Kidney glomerular epithelial cell (primary cell): ENCODE measurements around the gene TNFRSF6B.

Experiments
- DNase-seq: peaks from one replicate; lab custom pipeline; 2025; lab: John Stamatoyannopoulos, UW

Gene TNFRSF6B

DNA sequence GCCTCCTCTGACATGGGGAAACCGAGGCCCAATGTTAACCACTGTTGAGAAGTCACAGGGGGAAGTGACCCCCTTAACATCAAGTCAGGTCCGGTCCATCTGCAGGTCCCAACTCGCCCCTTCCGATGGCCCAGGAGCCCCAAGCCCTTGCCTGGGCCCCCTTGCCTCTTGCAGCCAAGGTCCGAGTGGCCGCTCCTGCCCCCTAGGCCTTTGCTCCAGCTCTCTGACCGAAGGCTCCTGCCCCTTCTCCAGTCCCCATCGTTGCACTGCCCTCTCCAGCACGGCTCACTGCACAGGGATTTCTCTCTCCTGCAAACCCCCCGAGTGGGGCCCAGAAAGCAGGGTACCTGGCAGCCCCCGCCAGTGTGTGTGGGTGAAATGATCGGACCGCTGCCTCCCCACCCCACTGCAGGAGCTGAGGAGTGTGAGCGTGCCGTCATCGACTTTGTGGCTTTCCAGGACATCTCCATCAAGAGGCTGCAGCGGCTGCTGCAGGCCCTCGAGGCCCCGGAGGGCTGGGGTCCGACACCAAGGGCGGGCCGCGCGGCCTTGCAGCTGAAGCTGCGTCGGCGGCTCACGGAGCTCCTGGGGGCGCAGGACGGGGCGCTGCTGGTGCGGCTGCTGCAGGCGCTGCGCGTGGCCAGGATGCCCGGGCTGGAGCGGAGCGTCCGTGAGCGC, 1.6 kb downstream of the TNFRSF6B start:
- DNase-seq = no peak

DNA sequence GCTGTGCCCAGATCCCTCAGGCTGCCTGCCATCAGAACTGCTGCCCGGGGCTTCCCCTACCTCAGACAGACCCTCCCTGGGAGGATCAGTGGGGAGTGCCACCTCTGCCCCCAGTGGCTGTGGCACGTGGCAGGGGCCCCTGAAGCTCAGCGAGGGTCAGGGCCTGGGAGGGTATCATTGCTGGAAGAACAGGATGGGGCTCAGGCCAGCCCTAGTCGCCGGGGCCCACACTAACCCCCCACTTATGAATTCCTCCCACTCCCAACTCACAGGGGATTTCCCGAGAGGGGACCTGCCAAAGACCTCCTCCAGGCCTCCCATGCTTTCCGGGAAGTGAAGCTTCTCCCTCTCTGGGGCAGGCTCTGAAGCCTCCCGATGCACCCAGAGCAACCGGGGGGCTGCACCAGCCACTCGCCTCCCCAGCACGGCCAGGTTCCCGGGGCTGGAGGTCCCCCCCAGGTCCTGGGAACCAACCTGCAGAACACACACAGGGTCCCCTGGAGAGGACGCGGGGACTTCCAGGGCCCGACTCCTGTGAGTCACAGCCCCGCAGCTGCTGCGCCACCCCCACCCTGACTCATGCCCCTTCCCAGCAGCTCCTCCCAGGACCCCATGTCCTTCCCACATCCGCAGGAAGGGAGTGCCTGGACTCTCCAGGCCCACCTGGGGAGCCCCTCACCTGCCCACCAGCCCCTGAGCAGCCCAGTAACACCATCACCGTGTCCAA, 2.5 kb downstream of the TNFRSF6B start:
- peak; percentile 92 for DNase-seq

DNA sequence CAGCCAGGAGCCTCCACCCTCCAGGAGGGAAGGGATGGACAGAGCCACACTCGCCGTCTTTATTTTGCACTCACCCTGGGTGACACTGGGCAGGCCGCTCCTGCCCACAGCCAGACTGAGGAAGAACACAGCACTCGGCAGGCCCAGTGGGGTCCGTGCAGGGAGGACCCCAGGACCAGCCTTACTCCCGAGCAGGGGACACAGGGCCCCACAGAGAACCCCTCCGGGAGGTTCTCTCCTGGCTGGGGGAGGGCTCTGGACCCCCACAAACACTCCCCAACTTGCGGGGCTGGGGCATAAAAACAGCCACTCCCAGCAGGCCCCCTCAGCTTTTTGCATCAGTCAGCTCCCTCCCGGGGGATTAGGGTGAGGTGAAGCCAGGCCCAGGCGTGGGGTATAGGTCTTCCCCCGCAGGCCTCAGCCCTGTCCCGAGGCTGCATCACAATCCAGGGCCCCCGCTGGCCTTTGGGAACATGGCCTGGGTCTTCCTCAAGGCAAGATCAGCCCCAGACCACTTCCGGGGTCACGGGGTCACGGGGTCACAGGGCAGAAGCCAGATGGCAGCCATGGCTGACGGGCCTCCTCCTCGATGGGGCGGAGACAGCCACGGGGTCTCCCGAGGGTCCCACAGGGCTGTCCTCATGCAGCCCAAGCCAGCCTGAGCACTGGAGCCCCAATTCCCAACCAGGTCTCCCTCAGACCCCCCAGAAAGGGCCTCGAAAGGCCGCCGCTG, 3.2 kb downstream of the TNFRSF6B start:
- DNase-seq = no peak

GRCh38 chr20:63700199-63701050, 4.0 kb downstream of the TNFRSF6B start:
- no peak for DNase-seq

DNA sequence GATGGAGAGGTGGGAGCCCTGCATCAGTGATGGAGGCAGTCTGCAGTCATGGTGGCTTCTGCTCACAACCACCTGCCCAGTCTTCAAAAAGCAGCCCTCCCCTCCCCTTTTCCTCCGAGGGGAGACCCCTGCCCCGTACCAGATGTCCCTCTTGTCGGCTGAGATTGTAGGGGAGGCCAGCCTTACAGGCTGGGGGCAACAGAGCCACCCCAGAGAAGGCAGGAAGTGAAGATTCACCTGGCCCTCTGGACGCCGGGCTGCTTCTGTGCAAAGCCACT, 4.5 kb downstream of the TNFRSF6B start:
- no peak for DNase-seq

GRCh38 chr20:63701329-63702035, 5.0 kb downstream of the TNFRSF6B start:
- DNase-seq = no peak

DNA sequence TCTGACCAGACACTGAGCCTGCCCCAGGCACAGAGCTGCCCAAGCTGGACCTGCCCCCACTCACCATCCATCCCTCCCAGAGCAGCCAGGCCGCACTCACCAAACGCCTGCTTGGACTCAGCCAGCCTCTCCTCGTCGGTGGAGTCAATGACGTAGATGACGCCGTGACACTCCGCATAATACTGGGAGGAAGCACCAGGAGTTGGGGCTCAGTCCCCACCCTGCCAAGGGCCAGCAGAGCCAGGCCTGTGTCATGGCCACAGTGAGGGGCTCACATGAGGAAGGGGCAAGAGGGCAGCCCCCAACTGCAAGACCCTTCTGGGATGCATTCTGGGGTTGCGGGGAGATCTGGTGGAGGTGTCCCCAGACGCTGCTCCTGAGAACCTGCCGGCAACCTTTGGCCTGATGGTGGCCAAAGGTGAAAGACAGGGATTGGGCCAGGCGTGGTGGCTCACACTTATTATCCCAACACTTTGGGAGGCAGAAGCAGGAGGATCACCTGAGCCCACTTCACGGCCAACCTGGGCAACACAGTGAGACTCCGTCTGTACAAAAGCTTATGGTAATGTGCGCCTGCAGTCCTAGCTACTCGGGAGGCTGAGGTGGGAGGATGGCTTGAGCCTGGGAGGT, 5.7 kb downstream of the TNFRSF6B start:
- DNase-seq = no peak

DNA sequence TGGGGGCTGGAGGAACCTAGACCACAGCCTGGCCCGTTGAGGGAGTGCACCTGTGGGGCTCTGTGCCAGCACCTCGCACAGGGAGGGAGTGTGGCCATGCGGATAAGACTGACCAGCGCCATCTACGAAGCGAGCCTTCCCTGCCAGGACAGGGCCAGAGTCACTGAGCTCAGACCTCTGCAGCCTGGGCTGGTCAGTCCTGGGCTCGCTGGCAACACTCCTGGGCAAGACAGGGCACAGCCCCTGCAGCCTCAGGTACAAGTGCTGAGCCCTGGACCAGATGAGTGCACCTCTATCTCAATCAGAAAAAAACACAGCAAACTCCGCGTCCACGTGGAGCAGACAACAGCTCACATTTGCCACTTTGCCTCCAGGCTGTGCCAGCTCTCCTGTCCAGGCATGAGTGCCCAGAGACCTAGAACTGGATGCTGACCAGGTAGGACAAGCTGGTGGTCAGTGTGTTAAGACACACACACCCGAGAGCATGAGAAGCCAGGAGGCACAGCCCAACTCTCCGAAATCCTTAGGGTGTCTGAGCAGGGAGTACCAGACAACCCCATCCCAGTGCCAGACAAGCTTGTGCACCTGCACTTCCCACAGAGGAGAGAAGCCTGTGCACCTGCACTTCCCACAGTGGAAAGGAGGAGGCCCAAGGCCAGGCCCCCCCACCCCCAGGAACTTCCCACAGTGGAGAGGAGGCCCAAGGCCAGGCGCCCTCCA, 6.5 kb downstream of the TNFRSF6B start:
- no peak for DNase-seq

- DNase-seq = no peak
Measured at GRCh38 chr20:63703471-63703975, 7.1 kb downstream of the TNFRSF6B start.

GRCh38 chr20:63703976-63704748, 7.7 kb downstream of the TNFRSF6B start:
- DNase-seq = no peak

DNA sequence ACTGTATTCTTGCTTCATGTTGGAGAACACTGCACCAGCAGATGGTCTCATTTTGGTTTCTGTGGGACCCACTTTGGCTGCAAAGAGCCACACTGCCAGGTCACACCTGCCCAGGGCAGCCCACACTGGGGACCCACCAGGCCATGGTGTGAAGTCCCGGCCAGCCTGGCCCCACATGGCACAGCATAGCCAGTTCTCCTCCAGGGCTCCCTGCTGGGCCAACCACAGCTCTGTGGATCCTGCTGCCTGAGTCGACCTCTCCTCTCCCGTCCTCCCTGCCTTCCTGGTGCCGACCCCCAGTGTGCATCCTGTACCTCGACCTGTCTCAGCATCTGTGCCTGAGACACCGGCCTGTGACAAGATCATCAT, 8.3 kb downstream of the TNFRSF6B start:
- no peak for DNase-seq

GRCh38 chr20:63705232-63706026, 9.0 kb downstream of the TNFRSF6B start:
- DNase-seq = no peak

GRCh38 chr20:63706027-63706695, 9.7 kb downstream of the TNFRSF6B start:
- no peak for DNase-seq

DNA sequence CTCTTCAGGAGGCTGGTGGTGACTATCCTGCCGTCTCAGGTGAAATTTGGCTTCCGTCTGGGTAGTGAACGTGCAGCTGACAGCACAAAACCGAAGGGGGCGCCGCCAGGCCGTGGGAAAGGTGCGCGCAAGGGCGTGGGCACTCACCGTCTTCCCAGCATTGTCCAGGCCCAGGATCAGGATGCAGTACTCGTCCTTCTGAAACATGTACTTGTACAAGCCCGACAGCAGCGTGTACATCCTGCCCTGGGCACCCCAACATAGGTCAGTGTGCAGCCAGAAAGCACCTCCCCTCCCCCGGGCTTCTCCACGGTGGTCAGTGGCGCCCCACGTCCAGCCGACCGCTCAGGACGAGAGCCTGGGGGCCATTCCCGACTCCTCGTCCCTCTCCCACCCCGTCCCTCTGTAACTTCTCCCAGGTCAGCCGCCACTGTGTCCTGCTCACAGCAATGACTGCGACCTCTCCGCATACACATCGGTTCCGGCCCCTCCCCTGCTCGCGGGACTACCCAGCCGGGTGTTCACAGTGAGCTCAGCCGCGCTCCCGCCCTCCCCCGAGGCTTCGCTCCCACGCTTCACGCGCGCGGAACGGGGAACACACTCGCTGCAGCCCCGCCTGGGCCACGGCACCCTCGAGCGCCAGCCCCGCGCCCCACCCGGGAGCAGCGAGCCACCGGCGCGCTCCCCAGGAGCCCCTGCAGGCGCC, 10.6 kb downstream of the TNFRSF6B start:
- DNase-seq = no peak

- peak; percentile 43 for DNase-seq
Measured at GRCh38 chr20:63707558-63708300, 11.3 kb downstream of the TNFRSF6B start, which contains the start of the genes ARFRP1 and ZGPAT. Gene ARFRP1 (minus strand): TSS chr20:63707976. CDS start chr20:63707091, 885 bp downstream. Gene ZGPAT (plus strand): TSS chr20:63708039. CDS start chr20:63708581, 542 bp downstream.

GRCh38 chr20:63708301-63709148, 12.1 kb downstream of the TNFRSF6B start:
- DNase-seq = no peak
